ENCODE measurements around the gene CIDEB. TPM values are rescaled to one million over a fixed set of nuclear protein-coding genes. Genes with fewer than 3 reads are reported as not detected.

Gene CIDEB
- total and polyA plus RNA-seq, 2 of the 8 experiments (the other 6 are each of a cell fraction or from before 2014, with no cell fraction given), result 0.11 TPM; not detected in 1

- Histone ChIP-seq H3K79me2 (ENCODE audit: control insufficient read depth in 1 of 2, insufficient read depth in 2 of 2, low read length in 2 of 2) (no peaks in the 10 kb centered on the region), H2AK5ac (ENCODE audit: low read depth, low read length) (no peak overlapping the region), H3K9me3 (ENCODE audit: insufficient read depth in 2 of 2, low read depth in 1 of 2, low read length in 1 of 2) (no peaks in the 10 kb centered on the region), H2BK120ac (replicated peaks; ENCODE audit: low read depth, low read length) (no peak overlapping the region), H3K9ac (replicated peaks in 1 of 4; ENCODE audit: extremely low read depth in 1 of 4, low read depth in 3 of 4, low read length in 3 of 4) (no peak overlapping the region), H3K56ac (replicated peaks; ENCODE audit: insufficient read length, low read depth, low read length) (no peak overlapping the region), H4K91ac (replicated peaks; ENCODE audit: insufficient read length, low read length) (no peak overlapping the region), H3K79me1 (ENCODE audit: low read depth, low read length) (no peaks in the 10 kb centered on the region), H2BK20ac (ENCODE audit: low read length) (no peak overlapping the region), H2BK12ac (ENCODE audit: low read depth, low read length) (0 out of 2 replicates have a peak overlapping the region, but pooled peaks have one; percentile 17), H3K36me3 (ENCODE audit: control insufficient read depth in 2 of 4, insufficient read depth in 4 of 4, low read length in 3 of 4) (no peaks in the 10 kb centered on the region), H3K14ac (ENCODE audit: insufficient read length) (no peak overlapping the region), H4K20me1 (replicated peaks in 1 of 2; ENCODE audit: control insufficient read depth in 1 of 2, insufficient read depth in 2 of 2, low read length in 2 of 2) (no peaks in the 10 kb centered on the region), H2BK15ac (ENCODE audit: low read length) (no peak overlapping the region), H4K8ac (ENCODE audit: extremely low read depth, insufficient read depth, low read length) (no peak overlapping the region; the same call in 1 of the 2 replicates), H2BK5ac (ENCODE audit: low read depth, low read length) (no peak overlapping the region), H4K5ac (ENCODE audit: insufficient read length, low read depth, low read length) (no peak overlapping the region), H3K4me1 (replicated peaks in 1 of 4; ENCODE audit: control insufficient read depth in 3 of 4, insufficient read depth in 4 of 4, low read length in 3 of 4) (no peaks in the 10 kb centered on the region), H3K4me2 (ENCODE audit: insufficient read depth in 1 of 2, low read depth in 2 of 2, low read length in 2 of 2) (no peak overlapping the region), H3K4me3 (ENCODE audit: extremely low read depth in 1 of 4, insufficient read depth in 2 of 4, low read depth in 3 of 4, low read length in 4 of 4) (no peak overlapping the region), H3K23me2 (ENCODE audit: low read depth, low read length) (no peaks in the 10 kb centered on the region; the same call in 1 of the 2 replicates), H3K27ac (ENCODE audit: low read depth, low read length) (no peak overlapping the region), H3K4ac (replicated peaks; ENCODE audit: insufficient read length, low read depth, low read length) (no peak overlapping the region), H3K18ac (ENCODE audit: extremely low read depth, low read length) (no peak overlapping the region), H3K23ac (ENCODE audit: insufficient read length) (no peak overlapping the region), H3K27me3 (replicated peaks in 1 of 4; ENCODE audit: control insufficient read depth in 3 of 4, extremely low read depth in 1 of 4, insufficient read depth in 3 of 4, low read length in 3 of 4) (peaks cover 0 to 37% (median 21%) of the 10 kb centered on the region in 4 experiments; a peak in 6 of 7 replicates), H2AFZ (ENCODE audit: low read length) (no peak overlapping the region)
- 86% methylated on average over 9 of the region's 10 CpGs; no CpG with 5 or more reads in 1 of the 2 experiments for WGBS, 2 experiments (ENCODE audit: extremely low coverage in 1 of 2, insufficient coverage in 1 of 2, insufficient read length in 1 of 2, insufficient replicate concordance in 2 of 2, low coverage in 1 of 2, low lambda C conversion rate in 2 of 2, missing lambda C conversion rate in 1 of 2)
- no peak for FAIRE-seq
- POLR2A ChIA-PET (ENCODE audit: partially characterized antibody), result interaction anchor here (1.0 to 1.6 kb wide), 5 partner anchors 11 to 114 kb away, joined by 3 to 6 read pairs (median 4); partner anchors contain the start of genes ADCY4, DHRS1, NOP9 and RIPK3
- DNase-seq (ENCODE audit: low read depth in 1 of 2, low spot score in 2 of 2), result no peak
- CTCF ChIA-PET (ENCODE audit: partially characterized antibody), result interaction anchor here (0.6 to 27.8 kb wide), 13 partner anchors 9 to 105 kb away, joined by 3 to 664 read pairs (median 4); partner anchors contain the start of genes CBLN3, CIDEB, KHNYN and TINF2
- no peak for TF ChIP-seq CHD1 (IDR thresholded peaks at IDR 0.05; ENCODE audit: low read depth, low read length)
- no peak for TF ChIP-seq BACH1 (IDR thresholded peaks at IDR 0.05; ENCODE audit: low read length)
- no peak for TF ChIP-seq USF2 (IDR thresholded peaks at IDR 0.05; ENCODE audit: low read length)
- no peak for TF ChIP-seq POLR2A (IDR thresholded peaks at IDR 0.05; ENCODE audit: control extremely low read depth in 1 of 2, low read depth in 2 of 2, low read length in 2 of 2)
- no peak for TF ChIP-seq SUZ12 (IDR thresholded peaks at IDR 0.05; ENCODE audit: low read length)
- TF ChIP-seq KDM5A (IDR thresholded peaks at IDR 0.05; ENCODE audit: low read length), result no peak
- TF ChIP-seq KDM1A (IDR thresholded peaks at IDR 0.05; ENCODE audit: borderline replicate concordance, low read length), result no peak
- no peak for TF ChIP-seq JUND (IDR thresholded peaks at IDR 0.05; ENCODE audit: low read length)
- TF ChIP-seq RXRA (IDR thresholded peaks at IDR 0.05; ENCODE audit: insufficient read depth, low read depth, low read length), result no peak
- no peak for TF ChIP-seq GTF2F1 (IDR thresholded peaks at IDR 0.05; ENCODE audit: borderline replicate concordance, low read depth, low read length)
- TF ChIP-seq EZH2 (IDR thresholded peaks at IDR 0.05; ENCODE audit: low read depth, low read length, severe bottlenecking), result no peak
- TF ChIP-seq HDAC2 (IDR thresholded peaks at IDR 0.05; ENCODE audit: borderline replicate concordance in 1 of 2, low read depth in 2 of 2, low read length in 2 of 2), result no peak
- TF ChIP-seq SIN3A (conservative IDR thresholded peaks at IDR 0.05 in 1 of 2, IDR thresholded peaks at IDR 0.05 in 1 of 2; ENCODE audit: low read depth in 1 of 2, low read length in 2 of 2), result no peak
Measured at GRCh38 chr14:24322672-24323071, 14.9 kb upstream of the CIDEB start.
